ENCODE results near the gene MAP4K4.
A peak's percentile ranks its signal among the peaks of the same experiment; 100 is the strongest.

Gene MAP4K4

GRCh38 chr2:101828673-101829334, 131.3 kb downstream of the MAP4K4 start:
- DNase-seq (ENCODE audit: low spot score) = no peak
- no peak for TF ChIP-seq CTCF (IDR thresholded peaks at IDR 0.05; ENCODE audit: extremely low read depth, missing control alignments)

- TF ChIP-seq CTCF (IDR thresholded peaks at IDR 0.05; ENCODE audit: extremely low read depth, missing control alignments) = no peak
- no peak for DNase-seq (ENCODE audit: low spot score)
Observed at GRCh38 chr2:101829429-101829828, 131.9 kb downstream of the MAP4K4 start.

- DNase-seq (ENCODE audit: low spot score) = no peak
- no peak for TF ChIP-seq CTCF (IDR thresholded peaks at IDR 0.05; ENCODE audit: extremely low read depth, missing control alignments)
Observed at GRCh38 chr2:101830146-101830545, 132.6 kb downstream of the MAP4K4 start.

GRCh38 chr2:101830555-101830954, 133.0 kb downstream of the MAP4K4 start:
- no peak for TF ChIP-seq CTCF (IDR thresholded peaks at IDR 0.05; ENCODE audit: extremely low read depth, missing control alignments)
- DNase-seq (ENCODE audit: low spot score) = no peak

GRCh38 chr2:101831351-101831865, 133.9 kb downstream of the MAP4K4 start:
- DNase-seq (ENCODE audit: low spot score) = peak; percentile 61
- TF ChIP-seq CTCF (IDR thresholded peaks at IDR 0.05; ENCODE audit: extremely low read depth, missing control alignments) = peak; percentile 60

GRCh38 chr2:101832114-101832513, 134.6 kb downstream of the MAP4K4 start:
- TF ChIP-seq CTCF (IDR thresholded peaks at IDR 0.05; ENCODE audit: extremely low read depth, missing control alignments) = no peak
- DNase-seq (ENCODE audit: low spot score) = no peak

GRCh38 chr2:101833890-101834523, 136.5 kb downstream of the MAP4K4 start:
- no peak for DNase-seq (ENCODE audit: low spot score)
- no peak for TF ChIP-seq CTCF (IDR thresholded peaks at IDR 0.05; ENCODE audit: extremely low read depth, missing control alignments)
